ENCODE data around the gene LDLRAD4.

LDLRAD4 gene

GRCh38 chr18:13370995-13371625 lies 152.6 kb downstream of the LDLRAD4 start:
- no peaks in the 10 kb centered on the region for H3K9me3 ChIP-seq (ENCODE audit: control insufficient read depth, insufficient read depth, low read length)
- no peak overlapping the region for H3K27ac ChIP-seq (ENCODE audit: low read length)
- H3K27me3 ChIP-seq (ENCODE audit: control insufficient read depth, insufficient read depth, low read length), result no peaks in the 10 kb centered on the region
- no peak overlapping the region for H3K4me3 ChIP-seq (ENCODE audit: low read length)
- H3K36me3 ChIP-seq (ENCODE audit: control insufficient read depth, insufficient read depth, low read length), result no peaks in the 10 kb centered on the region
- WGBS (ENCODE audit: insufficient coverage, insufficient read length), result no CpG with 5 or more reads among the region's 16 CpGs
- no peaks in the 10 kb centered on the region; the same call in 1 of the 2 replicates for H3K4me1 ChIP-seq (ENCODE audit: control insufficient read depth, insufficient read depth, low read length)
- DNase-seq (ENCODE audit: low read depth, low spot score), result no peak

- H3K27me3 ChIP-seq (ENCODE audit: control insufficient read depth, insufficient read depth, low read length), result no peaks in the 10 kb centered on the region
- H3K36me3 ChIP-seq (ENCODE audit: control insufficient read depth, insufficient read depth, low read length), result no peaks in the 10 kb centered on the region
- no peak overlapping the region for H3K4me3 ChIP-seq (ENCODE audit: low read length)
- no peaks in the 10 kb centered on the region; the same call in 1 of the 2 replicates for H3K4me1 ChIP-seq (ENCODE audit: control insufficient read depth, insufficient read depth, low read length)
- no peaks in the 10 kb centered on the region for H3K9me3 ChIP-seq (ENCODE audit: control insufficient read depth, insufficient read depth, low read length)
- WGBS (ENCODE audit: insufficient coverage, insufficient read length), result no CpG with 5 or more reads among the region's 10 CpGs
- no peak overlapping the region for H3K27ac ChIP-seq (ENCODE audit: low read length)
- DNase-seq (ENCODE audit: low read depth, low spot score), result no peak
These were observed 153.3 kb downstream of the LDLRAD4 start for GRCh38 chr18:13371689-13372418.

- Histone ChIP-seq H3K36me3 (ENCODE audit: control insufficient read depth, insufficient read depth, low read length) (no peaks in the 10 kb centered on the region), H3K27me3 (ENCODE audit: control insufficient read depth, insufficient read depth, low read length) (no peaks in the 10 kb centered on the region), H3K4me1 (ENCODE audit: control insufficient read depth, insufficient read depth, low read length) (no peaks in the 10 kb centered on the region), H3K4me3 (ENCODE audit: low read length) (no peak overlapping the region), H3K27ac (ENCODE audit: low read length) (no peak overlapping the region), H3K9me3 (ENCODE audit: control insufficient read depth, insufficient read depth, low read length) (no peaks in the 10 kb centered on the region)
- no CpG with 5 or more reads among the region's 8 CpGs for WGBS (ENCODE audit: insufficient coverage, insufficient read length)
- DNase-seq (ENCODE audit: low read depth, low spot score), result no peak
These were observed 154.0 kb downstream of the LDLRAD4 start for GRCh38 chr18:13372531-13372951.

- H3K36me3 ChIP-seq (ENCODE audit: control insufficient read depth, insufficient read depth, low read length), result no peaks in the 10 kb centered on the region
- no peak overlapping the region for H3K4me3 ChIP-seq (ENCODE audit: low read length)
- WGBS (ENCODE audit: insufficient coverage, insufficient read length), result no CpG with 5 or more reads among the region's 4 CpGs
- H3K27ac ChIP-seq (ENCODE audit: low read length), result no peak overlapping the region
- DNase-seq (ENCODE audit: low read depth, low spot score), result no peak
- H3K4me1 ChIP-seq (ENCODE audit: control insufficient read depth, insufficient read depth, low read length), result no peaks in the 10 kb centered on the region
- H3K9me3 ChIP-seq (ENCODE audit: control insufficient read depth, insufficient read depth, low read length), result no peaks in the 10 kb centered on the region
- no peaks in the 10 kb centered on the region for H3K27me3 ChIP-seq (ENCODE audit: control insufficient read depth, insufficient read depth, low read length)
These were observed 155.5 kb downstream of the LDLRAD4 start for GRCh38 chr18:13374096-13374467.

- WGBS (ENCODE audit: insufficient coverage, insufficient read length), result no CpG with 5 or more reads among the region's 17 CpGs
- no peaks in the 10 kb centered on the region for H3K4me1 ChIP-seq (ENCODE audit: control insufficient read depth, insufficient read depth, low read length)
- DNase-seq (ENCODE audit: low read depth, low spot score), result no peak
- H3K4me3 ChIP-seq (ENCODE audit: low read length), result no peak overlapping the region
- no peak overlapping the region for H3K27ac ChIP-seq (ENCODE audit: low read length)
- no peaks in the 10 kb centered on the region for H3K27me3 ChIP-seq (ENCODE audit: control insufficient read depth, insufficient read depth, low read length)
- no peaks in the 10 kb centered on the region for H3K36me3 ChIP-seq (ENCODE audit: control insufficient read depth, insufficient read depth, low read length)
- no peaks in the 10 kb centered on the region for H3K9me3 ChIP-seq (ENCODE audit: control insufficient read depth, insufficient read depth, low read length)
These were observed 156.1 kb downstream of the LDLRAD4 start for GRCh38 chr18:13374468-13375301.

GRCh38 chr18:13375302-13376255 lies 157.0 kb downstream of the LDLRAD4 start:
- Histone ChIP-seq H3K27ac (ENCODE audit: low read length) (no peak overlapping the region), H3K4me3 (ENCODE audit: low read length) (no peak overlapping the region)
- WGBS (ENCODE audit: insufficient coverage, insufficient read length), result no CpG with 5 or more reads among the region's 19 CpGs

GRCh38 chr18:13376298-13376840 lies 157.8 kb downstream of the LDLRAD4 start:
- no peak overlapping the region for H3K4me3 ChIP-seq (ENCODE audit: low read length)
- H3K9me3 ChIP-seq (ENCODE audit: control insufficient read depth, insufficient read depth, low read length), result no peaks in the 10 kb centered on the region
- WGBS (ENCODE audit: insufficient coverage, insufficient read length), result no CpG with 5 or more reads among the region's 23 CpGs
- no peak overlapping the region for H3K27ac ChIP-seq (ENCODE audit: low read length)
- no peaks in the 10 kb centered on the region for H3K4me1 ChIP-seq (ENCODE audit: control insufficient read depth, insufficient read depth, low read length)
- H3K27me3 ChIP-seq (ENCODE audit: control insufficient read depth, insufficient read depth, low read length), result no peaks in the 10 kb centered on the region
- DNase-seq (ENCODE audit: low read depth, low spot score), result no peak
- H3K36me3 ChIP-seq (ENCODE audit: control insufficient read depth, insufficient read depth, low read length), result no peaks in the 10 kb centered on the region

More at GRCh38 chr18:13375302-13376255, 157.0 kb downstream of the LDLRAD4 start:
- Histone ChIP-seq H3K4me1 (ENCODE audit: control insufficient read depth, insufficient read depth, low read length) (no peaks in the 10 kb centered on the region), H3K9me3 (ENCODE audit: control insufficient read depth, insufficient read depth, low read length) (no peaks in the 10 kb centered on the region), H3K36me3 (ENCODE audit: control insufficient read depth, insufficient read depth, low read length) (no peaks in the 10 kb centered on the region), H3K27me3 (ENCODE audit: control insufficient read depth, insufficient read depth, low read length) (no peaks in the 10 kb centered on the region)
- no peak for DNase-seq (ENCODE audit: low read depth, low spot score)

GRCh38 chr18:13376841-13377351 lies 158.3 kb downstream of the LDLRAD4 start:
- H3K4me3 ChIP-seq (ENCODE audit: low read length), result no peak overlapping the region
- no peaks in the 10 kb centered on the region for H3K27me3 ChIP-seq (ENCODE audit: control insufficient read depth, insufficient read depth, low read length)
- H3K27ac ChIP-seq (ENCODE audit: low read length), result no peak overlapping the region
- no peaks in the 10 kb centered on the region for H3K9me3 ChIP-seq (ENCODE audit: control insufficient read depth, insufficient read depth, low read length)
- WGBS (ENCODE audit: insufficient coverage, insufficient read length), result no CpG with 5 or more reads among the region's 14 CpGs
- H3K4me1 ChIP-seq (ENCODE audit: control insufficient read depth, insufficient read depth, low read length), result no peaks in the 10 kb centered on the region
- no peaks in the 10 kb centered on the region for H3K36me3 ChIP-seq (ENCODE audit: control insufficient read depth, insufficient read depth, low read length)
- no peak for DNase-seq (ENCODE audit: low read depth, low spot score)

- Histone ChIP-seq H3K9me3 (ENCODE audit: control insufficient read depth, insufficient read depth, low read length) (no peaks in the 10 kb centered on the region), H3K27ac (ENCODE audit: low read length) (no peak overlapping the region), H3K4me3 (ENCODE audit: low read length) (no peak overlapping the region), H3K4me1 (ENCODE audit: control insufficient read depth, insufficient read depth, low read length) (no peaks in the 10 kb centered on the region), H3K36me3 (ENCODE audit: control insufficient read depth, insufficient read depth, low read length) (no peaks in the 10 kb centered on the region), H3K27me3 (ENCODE audit: control insufficient read depth, insufficient read depth, low read length) (no peaks in the 10 kb centered on the region)
- no peak for DNase-seq (ENCODE audit: low read depth, low spot score)
- whole genome bisulfite sequencing (ENCODE audit: insufficient coverage, insufficient read length), result no CpG with 5 or more reads among the region's 8 CpGs
These were observed 158.9 kb downstream of the LDLRAD4 start for GRCh38 chr18:13377496-13377895.
